PC-9 (cell line): ENCODE results near the gene INCA1.

Experiments used
- CTCF ChIP-seq: fragments of 200-600 bp; sonication (generic); conservative IDR thresholded peaks from 2 replicates; pipeline ENCODE4 v1.6.1; 2017; ENCODE audit warnings: mixed run types, antibody characterized with exemption, mild to moderate bottlenecking, moderate library complexity
- EZH2 ChIP-seq: fragments of 200-600 bp; sonication (generic); IDR thresholded peaks from 2 replicates; pipeline ENCODE4 v1.8.0; 2017; ENCODE audit warnings: antibody characterized with exemption, low read depth

GRCh38 chr17:4986951-4987766 lies 10.2 kb downstream of the INCA1 start, which contains the start of gene CAMTA2:
- TF ChIP-seq CTCF (peak; percentile 79), EZH2 (no peak)
